ENCODE data around the gene ROBO1.
"Not testable (repeated sequence)": the region's sequence is repeated elsewhere in the genome, so short reads cannot be mapped to it uniquely, and the experiment has no call there.

ROBO1 gene

DNA sequence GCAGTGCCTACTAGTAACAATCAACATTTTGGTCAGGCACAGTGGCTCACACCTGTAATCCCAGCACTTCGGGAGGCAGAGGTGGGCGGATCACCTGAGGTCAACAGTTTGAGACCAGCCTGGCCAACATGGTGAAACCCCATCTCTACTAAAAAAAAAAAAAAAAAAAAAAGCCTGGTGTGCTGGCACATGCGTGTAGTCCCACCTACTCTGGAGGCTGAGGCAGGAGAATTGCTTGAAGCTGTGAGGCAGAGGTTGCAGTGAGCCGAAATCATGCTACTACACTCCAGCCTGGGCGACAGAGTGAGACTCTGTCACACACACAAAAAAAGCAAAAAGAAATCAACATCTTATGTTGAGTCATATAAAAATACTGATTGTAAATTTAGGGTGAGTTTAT, 1043.4 kb downstream of the ROBO1 start:
- not testable (repeated sequence) for DNase-seq (ENCODE audit: low read depth in 2 of 3, low spot score in 2 of 3)

- no peak for DNase-seq (ENCODE audit: low read depth in 2 of 3, low spot score in 2 of 3)
These were observed 1045.8 kb downstream of the ROBO1 start for GRCh38 chr3:78721771-78722543.

DNA sequence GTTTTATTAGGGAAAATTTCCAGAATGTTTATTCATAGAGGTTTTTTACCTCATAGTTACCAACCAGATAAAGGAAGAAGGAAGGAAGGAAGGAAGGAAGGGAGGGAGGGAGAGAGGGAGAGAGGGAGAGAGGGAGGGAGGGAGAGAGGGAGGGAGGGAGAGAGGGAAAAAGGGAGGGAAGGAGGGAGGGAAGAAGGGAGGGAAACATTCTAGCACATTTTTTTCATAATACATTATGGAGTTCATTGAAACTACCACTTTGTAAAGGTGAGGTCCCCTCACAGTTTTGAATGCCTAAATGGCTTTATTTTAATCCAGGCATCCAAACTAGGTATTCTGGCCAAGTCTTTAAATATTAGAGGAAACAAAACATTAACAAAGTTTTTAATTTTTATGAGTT, 1049.1 kb downstream of the ROBO1 start:
- DNase-seq (ENCODE audit: low read depth in 2 of 3, low spot score in 2 of 3) = no peak

- DNase-seq (ENCODE audit: low read depth in 2 of 3, low spot score in 2 of 3) = no peak
These were observed 1050.8 kb downstream of the ROBO1 start for GRCh38 chr3:78717041-78717440.

- DNase-seq (ENCODE audit: low read depth in 2 of 3, low spot score in 2 of 3) = no peak
These were observed 1054.9 kb downstream of the ROBO1 start for GRCh38 chr3:78712941-78713340.

DNA sequence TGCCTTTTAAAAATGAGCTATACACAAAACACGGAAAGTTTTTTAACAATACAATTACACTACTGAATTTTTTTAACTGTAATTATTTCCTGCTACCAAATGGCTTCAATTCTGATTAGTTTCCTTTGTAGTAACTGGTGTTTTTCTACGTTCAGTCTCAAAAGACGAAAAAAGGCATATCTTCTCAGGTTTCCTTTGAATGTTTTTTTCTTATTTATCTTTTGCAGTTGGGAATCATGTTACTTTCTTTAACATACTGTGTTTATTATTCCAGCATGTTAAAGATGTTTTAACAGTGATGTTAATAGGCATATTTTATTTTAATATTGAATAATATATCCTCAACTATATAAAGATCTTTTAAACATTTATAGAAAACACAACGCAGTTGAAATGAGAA, 1055.5 kb downstream of the ROBO1 start:
- no peak for DNase-seq (ENCODE audit: low read depth in 2 of 3, low spot score in 2 of 3)

- DNase-seq (ENCODE audit: low read depth in 2 of 3, low spot score in 2 of 3) = no peak
These were observed 1059.2 kb downstream of the ROBO1 start for GRCh38 chr3:78708565-78709073.

GRCh38 chr3:78707609-78708008, 1060.2 kb downstream of the ROBO1 start:
- no peak for DNase-seq (ENCODE audit: low read depth in 2 of 3, low spot score in 2 of 3)

DNA sequence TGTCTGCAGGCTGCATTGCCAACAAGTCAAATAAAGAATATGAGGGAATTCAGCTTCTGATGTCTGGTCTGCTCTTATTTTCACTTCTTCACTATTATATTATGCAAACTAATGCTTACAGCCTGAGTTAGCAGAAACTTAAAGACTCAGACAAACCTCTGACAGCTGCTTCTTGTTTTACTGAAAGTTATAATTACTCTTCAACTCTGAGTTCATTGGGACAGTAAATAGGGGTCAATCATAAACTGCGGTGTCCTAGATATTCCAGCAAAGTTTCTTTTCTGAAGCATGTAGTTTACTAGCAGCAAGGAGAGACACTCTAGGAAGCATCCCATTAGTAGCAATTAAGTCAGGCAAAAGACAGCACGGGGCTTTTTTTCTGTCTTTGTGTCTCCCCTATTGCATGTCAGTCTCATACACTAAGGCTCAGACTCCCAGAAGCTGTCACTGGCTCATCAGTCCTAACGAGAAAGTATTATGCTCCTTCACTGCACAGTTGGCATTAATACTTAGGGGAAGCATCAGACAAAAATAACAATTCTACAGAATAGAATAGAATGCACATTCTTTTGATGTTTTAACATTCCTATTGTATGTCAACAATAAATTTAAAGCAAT, 1060.8 kb downstream of the ROBO1 start:
- no peak for DNase-seq (ENCODE audit: low read depth in 2 of 3, low spot score in 2 of 3)

GRCh38 chr3:78703944-78704343, 1063.9 kb downstream of the ROBO1 start:
- DNase-seq (ENCODE audit: low read depth in 2 of 3, low spot score in 2 of 3) = no peak

- DNase-seq (ENCODE audit: low read depth in 2 of 3, low spot score in 2 of 3) = no peak
These were observed 1066.3 kb downstream of the ROBO1 start for GRCh38 chr3:78701537-78701936.

DNA sequence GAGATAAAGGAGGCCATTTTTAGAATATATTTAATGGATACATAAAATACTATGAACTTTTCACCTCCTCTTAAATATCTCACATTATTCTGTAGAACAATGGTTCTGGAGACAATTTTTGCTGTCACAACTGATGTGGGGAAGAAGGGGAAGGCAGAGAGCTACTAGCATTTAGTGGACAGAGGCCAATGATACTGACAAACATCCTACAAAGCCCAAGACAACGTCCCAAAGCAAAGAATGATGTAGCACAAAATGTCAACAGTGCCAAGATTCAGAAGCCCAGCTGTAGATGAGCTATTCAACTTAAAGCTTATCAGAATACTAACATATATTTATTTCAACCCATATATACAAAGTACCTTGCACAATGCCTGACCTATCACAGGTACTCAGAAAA, 1069.4 kb downstream of the ROBO1 start:
- DNase-seq (ENCODE audit: low read depth in 2 of 3, low spot score in 2 of 3) = no peak

DNA sequence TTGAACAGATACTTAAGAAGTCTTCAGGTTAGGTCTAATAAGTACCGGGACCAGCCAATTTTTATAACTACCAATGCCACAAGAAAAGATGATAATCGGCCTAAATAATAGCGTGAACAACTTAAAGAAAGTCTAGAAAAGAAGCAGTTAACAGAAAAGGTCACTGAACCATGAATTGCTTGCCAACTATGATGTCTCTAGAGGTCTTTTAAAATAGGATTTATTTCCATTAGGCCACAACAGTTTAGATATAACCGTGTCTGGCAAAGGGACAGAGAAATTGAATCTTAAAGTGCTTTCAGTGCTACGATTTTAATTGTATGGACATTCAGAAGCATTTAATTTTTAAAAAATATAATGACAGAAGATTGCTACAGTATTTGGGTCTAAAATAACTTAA, 1070.4 kb downstream of the ROBO1 start:
- no peak for DNase-seq (ENCODE audit: low read depth in 2 of 3, low spot score in 2 of 3)

- no peak for DNase-seq (ENCODE audit: low read depth in 2 of 3, low spot score in 2 of 3)
These were observed 1077.0 kb downstream of the ROBO1 start for GRCh38 chr3:78690766-78691165.

- no peak for DNase-seq (ENCODE audit: low read depth in 2 of 3, low spot score in 2 of 3)
These were observed 1078.4 kb downstream of the ROBO1 start for GRCh38 chr3:78689378-78689777.

DNA sequence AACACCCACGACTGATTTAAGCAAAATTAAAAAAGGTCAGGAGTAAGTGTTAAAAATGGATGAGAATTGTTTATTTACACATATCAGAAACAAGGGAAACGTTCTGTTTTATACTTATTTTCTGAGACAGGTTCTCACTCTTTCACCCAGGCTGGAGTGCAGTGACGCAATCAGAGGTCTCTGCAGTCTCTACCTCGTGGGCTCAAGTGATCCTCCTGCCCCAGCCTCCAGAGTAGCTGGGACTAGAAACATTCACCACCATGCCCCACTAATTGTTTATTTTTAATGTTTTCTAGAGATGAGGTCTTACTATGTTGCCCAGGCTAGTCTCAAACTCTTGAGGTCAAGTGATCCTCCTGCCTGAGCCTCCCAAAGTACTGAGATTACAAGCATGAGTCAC, 1080.3 kb downstream of the ROBO1 start:
- no peak for DNase-seq (ENCODE audit: low read depth in 2 of 3, low spot score in 2 of 3)

- no peak for DNase-seq (ENCODE audit: low read depth in 2 of 3, low spot score in 2 of 3)
These were observed 1084.5 kb downstream of the ROBO1 start for GRCh38 chr3:78683284-78683683.

GRCh38 chr3:78675119-78675805, 1092.5 kb downstream of the ROBO1 start:
- not testable (repeated sequence) for DNase-seq (ENCODE audit: low read depth in 2 of 3, low spot score in 2 of 3)

DNA sequence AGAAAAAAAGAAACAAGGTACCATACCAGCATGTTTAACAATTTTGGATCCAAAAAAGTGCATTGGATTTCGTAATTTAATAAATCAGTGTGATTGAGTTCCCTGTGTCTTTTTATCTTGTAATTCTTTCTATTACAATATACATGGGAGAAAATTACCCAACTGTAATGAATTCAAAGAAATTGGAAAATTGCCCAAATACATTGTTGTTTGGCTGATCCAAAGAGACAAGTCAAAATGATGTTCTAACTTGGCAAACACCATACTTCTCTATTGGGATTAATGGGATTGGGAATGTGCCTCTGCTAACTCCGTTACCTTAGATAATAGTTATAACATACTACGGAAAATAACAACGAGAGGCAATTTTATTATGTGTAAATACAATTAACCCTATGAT, 1097.1 kb downstream of the ROBO1 start:
- DNase-seq (ENCODE audit: low read depth in 2 of 3, low spot score in 2 of 3) = no peak

DNA sequence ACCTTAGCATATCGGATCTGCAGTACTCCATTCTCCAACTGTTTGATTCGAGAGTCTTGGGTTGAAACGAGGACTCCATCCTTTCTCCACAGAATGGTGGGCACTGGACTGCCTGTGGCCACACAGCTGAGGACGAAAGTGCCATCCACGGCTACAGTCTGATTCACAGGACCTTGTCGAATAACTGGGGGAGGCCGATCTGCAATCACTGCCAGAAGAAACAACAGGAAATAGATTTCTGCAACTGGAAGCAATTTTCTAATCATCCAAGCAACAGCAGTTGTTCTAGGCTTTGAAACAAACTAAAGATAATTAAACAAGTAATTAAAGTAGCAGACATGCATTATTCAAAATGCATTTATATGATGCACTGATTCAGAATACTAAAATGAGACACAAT, 1097.7 kb downstream of the ROBO1 start:
- no peak for DNase-seq (ENCODE audit: low read depth in 2 of 3, low spot score in 2 of 3)

GRCh38 chr3:78668302-78668701, 1099.5 kb downstream of the ROBO1 start:
- DNase-seq (ENCODE audit: low read depth in 2 of 3, low spot score in 2 of 3) = no peak

DNA sequence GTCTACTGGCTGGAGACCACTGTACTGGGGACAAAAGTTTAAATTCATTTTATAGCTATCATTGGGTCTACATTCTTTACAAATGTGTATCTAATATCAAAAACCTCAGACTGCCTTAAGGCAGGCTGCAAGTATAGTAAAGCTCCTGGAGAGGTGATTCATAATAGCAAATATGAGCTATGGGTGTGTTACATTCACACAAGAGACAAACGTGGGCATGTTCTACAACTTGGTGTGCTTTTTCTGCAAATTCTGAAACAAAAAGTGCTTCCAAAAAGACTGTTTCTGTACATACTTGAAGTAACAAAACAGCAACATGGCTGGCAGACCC, 1101.4 kb downstream of the ROBO1 start:
- DNase-seq (ENCODE audit: low read depth in 2 of 3, low spot score in 2 of 3) = no peak

Data from activated CD8-positive, alpha-beta memory T cell treated with anti-CD3 and anti-CD28 coated beads for 48 hours (primary cell).